A549 treated with CORT108297 at 1 μM for 4 hours (cell line): ENCODE data around the gene MKRN2. TPM values are rescaled to one million over a fixed set of nuclear protein-coding genes. Genes with fewer than 3 reads are reported as not detected.

Source experiments
- total RNA-seq: library from RNA; stranded (reverse); fragments of 200-300 nt; extraction: Qiagen RNA extraction; gene quantifications from 5 replicates; pipeline ENCODE4 v1.2.3, GENCODE V29; 2022

Gene MKRN2, protein sequence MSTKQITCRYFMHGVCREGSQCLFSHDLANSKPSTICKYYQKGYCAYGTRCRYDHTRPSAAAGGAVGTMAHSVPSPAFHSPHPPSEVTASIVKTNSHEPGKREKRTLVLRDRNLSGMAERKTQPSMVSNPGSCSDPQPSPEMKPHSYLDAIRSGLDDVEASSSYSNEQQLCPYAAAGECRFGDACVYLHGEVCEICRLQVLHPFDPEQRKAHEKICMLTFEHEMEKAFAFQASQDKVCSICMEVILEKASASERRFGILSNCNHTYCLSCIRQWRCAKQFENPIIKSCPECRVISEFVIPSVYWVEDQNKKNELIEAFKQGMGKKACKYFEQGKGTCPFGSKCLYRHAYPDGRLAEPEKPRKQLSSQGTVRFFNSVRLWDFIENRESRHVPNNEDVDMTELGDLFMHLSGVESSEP
- 23.3 to 26.6 TPM (median 25.8 TPM) in 5 replicates for total RNA-seq

GRCh38 chr3:12556690-12557472 lies at the start of gene MKRN2:
MKRN2 (plus strand) TSS chr3:12557087; CDS start chr3:12557151, 64 bp downstream.

GRCh38 chr3:12545473-12545791 lies 11.5 kb upstream of the MKRN2 start, which contains the start of gene MKRN2OS:
MKRN2OS (minus strand) TSS chr3:12545499; CDS start chr3:12545464, 35 bp downstream.

Other genes with a start within 250 kb of the MKRN2 start
- 15.9 to 18.7 TPM (median 17.8 TPM) in 5 replicates for gene TSEN2, start 72.6 kb upstream of the MKRN2 start, total RNA-seq
- not detected in 5 replicates for gene MKRN2OS, start 11.6 kb upstream of the MKRN2 start, total RNA-seq
- 58.3 to 64.7 TPM (median 60.4 TPM) in 5 replicates for gene RAF1, start 107.0 kb downstream of the MKRN2 start, total RNA-seq
- 0.08 to 0.73 TPM (median 0.32 TPM) in 5 replicates for gene TMEM40, start 202.2 kb downstream of the MKRN2 start, total RNA-seq
- 0.31 to 0.50 TPM (median 0.46 TPM) in 5 replicates for gene CAND2, start 239.6 kb downstream of the MKRN2 start, total RNA-seq